ENCODE measurements around the gene KRTAP3-3.

The KRTAP3-3 gene

GRCh38 chr17:41024697-41025096, 30.7 kb upstream of the KRTAP3-3 start:
- TF ChIP-seq CTCF (IDR thresholded peaks at IDR 0.05; ENCODE audit: low read depth, low read length), result no peak
- H3K4me3 ChIP-seq (ENCODE audit: low read depth, low read length), result no peak overlapping the region

DNA sequence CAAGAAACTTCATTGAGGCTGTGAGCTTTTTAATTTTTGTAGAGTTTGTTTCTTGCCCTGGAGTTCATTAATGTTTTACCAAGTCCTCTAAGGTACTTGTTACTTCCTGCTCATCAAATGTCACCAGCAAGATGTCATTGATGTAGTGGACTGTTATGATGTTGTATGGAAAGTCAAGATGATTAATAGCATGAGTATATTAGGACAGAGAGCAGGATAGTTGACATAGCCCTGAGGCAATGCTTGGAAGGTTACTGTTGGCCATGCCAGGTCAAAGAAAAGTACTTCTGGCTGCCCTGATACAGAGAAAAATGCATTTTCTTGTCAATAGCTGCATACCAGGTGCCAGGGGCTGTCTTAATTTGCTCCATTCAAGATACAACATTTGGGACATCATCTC, 26.4 kb upstream of the KRTAP3-3 start:
- no peak overlapping the region for H3K4me3 ChIP-seq (ENCODE audit: low read depth, low read length)
- TF ChIP-seq CTCF (IDR thresholded peaks at IDR 0.05; ENCODE audit: low read depth, low read length), result no peak

DNA sequence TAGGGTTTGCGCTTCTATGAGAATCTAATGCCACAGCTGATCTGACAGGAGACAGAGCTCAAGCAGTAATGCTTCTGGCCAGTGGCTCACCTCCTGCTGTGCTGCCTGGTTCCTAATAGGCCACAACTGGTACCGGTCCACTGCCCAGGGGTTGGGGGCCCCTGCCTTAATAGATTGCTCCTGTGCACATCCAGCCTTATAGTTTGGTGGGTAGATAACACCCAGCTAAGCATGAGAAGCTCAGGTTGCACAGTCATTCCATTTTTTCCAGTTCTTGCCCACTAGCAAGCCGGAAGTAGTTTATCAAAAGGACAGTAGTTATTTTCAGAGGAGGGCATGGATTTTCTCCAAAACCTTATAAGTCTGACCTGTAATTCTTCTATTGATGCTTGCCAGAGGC, 25.5 kb upstream of the KRTAP3-3 start:
- TF ChIP-seq CTCF (IDR thresholded peaks at IDR 0.05; ENCODE audit: low read depth, low read length), result no peak
- H3K4me3 ChIP-seq (ENCODE audit: low read depth, low read length), result no peak overlapping the region

DNA sequence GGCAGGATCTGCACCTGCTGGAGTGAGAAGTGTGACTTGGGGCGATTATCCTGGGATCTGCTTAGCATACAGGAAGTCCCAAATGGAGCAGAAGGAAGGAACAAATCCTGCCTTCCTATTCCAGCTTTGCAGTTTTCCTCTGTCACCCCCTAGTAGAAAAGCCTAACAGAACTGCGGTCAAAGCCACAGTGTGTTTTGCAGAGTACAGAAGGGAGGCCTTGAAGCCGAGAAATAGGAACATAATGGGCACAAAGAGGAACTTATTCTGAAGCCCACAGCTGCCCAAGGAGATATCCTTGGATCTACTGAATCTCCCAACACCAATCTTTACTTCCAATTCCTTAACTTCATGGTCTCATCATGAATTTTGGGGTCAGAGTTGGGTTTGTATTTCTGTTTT, 24.6 kb upstream of the KRTAP3-3 start:
- H3K4me3 ChIP-seq (ENCODE audit: low read depth, low read length), result no peak overlapping the region
- TF ChIP-seq CTCF (IDR thresholded peaks at IDR 0.05; ENCODE audit: low read depth, low read length), result no peak

- TF ChIP-seq CTCF (IDR thresholded peaks at IDR 0.05; ENCODE audit: low read depth, low read length), result no peak
- H3K4me3 ChIP-seq (ENCODE audit: low read depth, low read length), result no peak overlapping the region
These were observed 22.7 kb upstream of the KRTAP3-3 start for GRCh38 chr17:41016578-41017215.

DNA sequence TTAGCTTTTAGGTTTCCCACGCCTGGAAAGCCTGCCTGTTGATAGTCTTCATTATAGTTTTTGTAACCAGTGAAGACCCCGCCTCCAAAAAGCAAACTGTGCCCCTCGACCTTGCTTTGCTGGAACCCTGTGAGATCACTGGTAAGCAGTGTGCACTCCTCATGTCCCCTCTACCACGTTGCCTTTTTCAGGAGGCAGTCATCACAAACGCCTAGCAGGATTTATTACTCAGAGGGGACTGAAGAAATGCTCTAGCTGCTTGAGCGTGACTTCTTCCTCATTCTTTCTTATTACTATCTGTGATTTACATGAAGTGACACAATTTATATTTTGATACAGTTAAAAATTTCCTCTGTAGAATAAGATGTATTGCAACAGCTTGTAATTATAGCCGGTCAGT, 21.5 kb upstream of the KRTAP3-3 start:
- TF ChIP-seq CTCF (IDR thresholded peaks at IDR 0.05; ENCODE audit: low read depth, low read length), result no peak
- H3K4me3 ChIP-seq (ENCODE audit: low read depth, low read length), result no peak overlapping the region

GRCh38 chr17:41013606-41014005, 19.6 kb upstream of the KRTAP3-3 start:
- no peak for TF ChIP-seq CTCF (IDR thresholded peaks at IDR 0.05; ENCODE audit: low read depth, low read length)
- H3K4me3 ChIP-seq (ENCODE audit: low read depth, low read length), result no peak overlapping the region

Data from WI38 (cell line).